Mesendoderm (in vitro differentiated cells): Measurements from ENCODE around the gene SLC25A23.
A peak's percentile ranks its signal among the peaks of the same experiment; 100 is the strongest.

Experiments used
- DNase-seq: peaks from one replicate; pipeline ENCODE4 v3.0.0; 2013
- H2AK5ac ChIP-seq: 2 replicates; pipeline ENCODE4 v1.6.1; 2013; ENCODE audit warnings: low read length, inconsistent platforms
- H2BK120ac ChIP-seq: 2 replicates; pipeline ENCODE4 v1.6.1; 2013; ENCODE audit warnings: low read depth, mild to moderate bottlenecking, low read length, moderate library complexity, mixed read lengths
- H2BK15ac ChIP-seq: replicated peaks from 2 replicates; pipeline ENCODE4 v1.6.1; 2013; ENCODE audit warnings: low read depth, mild to moderate bottlenecking, moderate library complexity
- H2BK5ac ChIP-seq: 2 replicates; pipeline ENCODE4 v1.6.1; 2013; ENCODE audit warnings: low read length, inconsistent platforms
- H3K18ac ChIP-seq: 2 replicates; pipeline ENCODE4 v1.6.1; 2013; ENCODE audit warnings: mild to moderate bottlenecking, low read length, mixed read lengths
- H3K23ac ChIP-seq: one replicate; pipeline ENCODE4 v1.6.1; 2013; ENCODE audit warnings: low read length
- H3K27ac ChIP-seq: 2 replicates; pipeline ENCODE4 v1.5.1; 2013; ENCODE audit warnings: low read depth, mild to moderate bottlenecking, inconsistent platforms, low read length, moderate library complexity
- H3K27me3 ChIP-seq: 2 replicates; pipeline ENCODE4 v1.6.1; 2013; ENCODE audit warnings: low read length, control low read depth, mild to moderate bottlenecking, inconsistent platforms; ENCODE audit not compliant: insufficient read depth, poor library complexity
- H3K36me3 ChIP-seq: 2 replicates; pipeline ENCODE4 v1.6.1; 2013; ENCODE audit warnings: low read length, inconsistent platforms; ENCODE audit not compliant: control insufficient read depth, insufficient read depth
- H3K4ac ChIP-seq: one replicate; pipeline ENCODE4 v1.6.1; 2013; ENCODE audit warnings: low read depth, mild to moderate bottlenecking, low read length, moderate library complexity
- H3K4me1 ChIP-seq: 2 replicates; pipeline ENCODE4 v1.6.1; 2013; ENCODE audit warnings: low read depth, low read length, inconsistent platforms; ENCODE audit not compliant: control insufficient read depth
- H3K4me2 ChIP-seq: 2 replicates; pipeline ENCODE4 v1.6.1; 2013; ENCODE audit warnings: low read length
- H3K4me3 ChIP-seq: 2 replicates; pipeline ENCODE4 v1.5.1; 2013; ENCODE audit warnings: mild to moderate bottlenecking, low read length
- H3K56ac ChIP-seq: one replicate; pipeline ENCODE4 v1.6.1; 2013; ENCODE audit warnings: low read length
- H3K79me1 ChIP-seq: 2 replicates; pipeline ENCODE4 v1.6.1; 2013; ENCODE audit warnings: low read length, inconsistent platforms
- H3K79me2 ChIP-seq: 2 replicates; pipeline ENCODE4 v1.6.1; 2013; ENCODE audit warnings: mild to moderate bottlenecking, low read length; ENCODE audit not compliant: control insufficient read depth, insufficient read depth
- H3K9ac ChIP-seq: 2 replicates; pipeline ENCODE4 v1.6.1; 2013; ENCODE audit warnings: low read length, inconsistent platforms
- H4K5ac ChIP-seq: one replicate; pipeline ENCODE4 v1.6.1; 2013; ENCODE audit warnings: low read length
- H4K8ac ChIP-seq: one replicate; pipeline ENCODE4 v1.6.1; 2013; ENCODE audit warnings: low read depth, mild to moderate bottlenecking, control low read depth, low read length, moderate library complexity
- WGBS: extraction: QIAGEN DNeasy Blood & Tissue Kit; methylation state at CpG from one replicate; pipeline ENCODE4 v1.1.7; 2013; ENCODE audit warnings: low lambda C conversion rate, missing lambda C conversion rate; ENCODE audit not compliant: insufficient coverage; ENCODE audit errors: extremely low coverage; 5-methylcytosine and 5-hydroxymethylcytosine counted together

Gene SLC25A23

DNA sequence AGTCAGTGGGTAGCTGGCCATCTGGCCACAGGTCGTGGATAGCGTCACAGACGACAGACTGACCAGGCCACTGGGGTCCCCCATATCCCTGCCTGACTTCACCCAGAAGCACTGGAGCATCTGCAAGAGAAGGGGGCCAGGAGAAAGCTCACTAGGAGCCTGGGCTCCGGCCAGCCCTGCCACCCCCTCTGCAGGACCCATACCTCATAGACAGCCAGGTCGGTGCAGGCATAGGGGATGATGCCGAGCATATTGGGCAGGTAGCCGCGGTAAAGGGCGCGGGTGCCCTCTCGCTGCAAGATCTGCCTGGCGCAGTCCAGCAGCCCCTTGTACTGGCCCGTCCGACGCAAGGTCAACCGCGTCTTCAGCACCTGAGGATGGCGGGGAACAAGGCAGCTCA, 32.5 kb downstream of the SLC25A23 start:
- Histone ChIP-seq H3K4me2 (no peak overlapping the region), H4K5ac (no peak overlapping the region), H3K23ac (no peak overlapping the region), H3K4ac (no peak overlapping the region), H2BK15ac (no peak overlapping the region), H2BK5ac (no peak overlapping the region), H3K56ac (no peak overlapping the region), H3K4me1 (peaks cover 2% of the 10 kb centered on the region), H4K8ac (no peak overlapping the region), H3K27me3 (no peaks in the 10 kb centered on the region), H2BK120ac (no peak overlapping the region), H3K4me3 (no peak overlapping the region), H3K27ac (no peak overlapping the region), H3K79me1 (no peaks in the 10 kb centered on the region), H3K9ac (no peak overlapping the region), H3K79me2 (peaks cover 20% of the 10 kb centered on the region), H3K36me3 (peaks cover under 1% of the 10 kb centered on the region), H2AK5ac (no peak overlapping the region), H3K18ac (no peak overlapping the region)
- no CpG with 5 or more reads among the region's 18 CpGs for WGBS
- no peak for DNase-seq

DNA sequence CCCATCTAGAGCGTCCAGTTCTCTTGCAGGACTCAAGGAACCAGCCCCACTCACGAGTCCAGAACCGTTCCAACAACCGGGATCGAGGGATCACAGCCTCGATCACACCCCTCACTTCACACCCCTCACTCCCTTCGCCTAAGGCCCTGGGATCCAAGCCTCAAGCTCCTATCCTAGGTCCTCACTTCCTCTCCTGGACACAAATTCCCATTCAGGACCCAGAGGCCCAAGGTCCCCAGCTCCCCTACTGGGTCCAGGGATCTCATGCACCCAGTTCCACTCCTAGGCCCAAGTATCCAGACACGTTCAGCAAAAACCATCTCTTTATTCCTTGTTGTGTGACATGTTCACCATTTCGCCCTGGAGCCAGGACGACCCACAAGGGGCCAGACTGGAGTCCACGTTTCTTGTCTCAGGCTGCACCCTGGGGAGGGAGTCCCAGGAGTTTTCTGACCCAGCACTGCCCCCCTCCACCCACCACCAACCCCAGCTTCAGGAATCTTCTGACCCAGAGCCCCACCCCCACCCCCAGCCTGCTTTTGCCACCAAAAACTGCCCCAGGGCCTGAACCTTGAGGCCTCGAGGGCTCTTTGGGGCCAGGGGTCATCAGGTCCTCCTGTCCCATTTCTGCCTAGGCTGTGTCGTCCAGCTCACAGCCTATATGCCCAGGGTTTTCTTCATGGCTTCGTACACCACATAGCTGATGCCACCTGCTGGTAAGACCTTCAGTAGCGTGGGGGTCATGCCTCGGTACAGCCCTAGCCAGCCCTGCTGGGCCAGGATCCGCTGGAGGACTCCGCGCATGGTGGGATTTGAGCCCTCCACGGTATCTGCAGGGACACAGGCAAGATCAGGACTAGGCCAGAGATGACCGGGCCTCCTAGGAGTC, 33.6 kb downstream of the SLC25A23 start:
- Histone ChIP-seq H3K56ac (peak overlapping the region; percentile 65), H2BK15ac (no peak overlapping the region), H3K79me2 (peaks cover 31% of the 10 kb centered on the region), H2AK5ac (peak overlapping the region; percentile 77), H3K18ac (peak overlapping the region; percentile 71), H3K79me1 (no peaks in the 10 kb centered on the region), H3K27me3 (no peaks in the 10 kb centered on the region), H2BK120ac (no peak overlapping the region), H4K5ac (peak overlapping the region; percentile 97), H3K4me3 (no peak overlapping the region), H3K4ac (peak overlapping the region; percentile 38), H3K4me2 (no peak overlapping the region), H3K9ac (peak overlapping the region; percentile 25), H3K36me3 (peaks cover 6% of the 10 kb centered on the region), H2BK5ac (no peak overlapping the region), H4K8ac (peak overlapping the region; percentile 84), H3K4me1 (peaks cover 2% of the 10 kb centered on the region), H3K23ac (no peak overlapping the region), H3K27ac (peak overlapping the region; percentile 26)
- peak; percentile 11 for DNase-seq
- no CpG with 5 or more reads among the region's 21 CpGs for WGBS

DNA sequence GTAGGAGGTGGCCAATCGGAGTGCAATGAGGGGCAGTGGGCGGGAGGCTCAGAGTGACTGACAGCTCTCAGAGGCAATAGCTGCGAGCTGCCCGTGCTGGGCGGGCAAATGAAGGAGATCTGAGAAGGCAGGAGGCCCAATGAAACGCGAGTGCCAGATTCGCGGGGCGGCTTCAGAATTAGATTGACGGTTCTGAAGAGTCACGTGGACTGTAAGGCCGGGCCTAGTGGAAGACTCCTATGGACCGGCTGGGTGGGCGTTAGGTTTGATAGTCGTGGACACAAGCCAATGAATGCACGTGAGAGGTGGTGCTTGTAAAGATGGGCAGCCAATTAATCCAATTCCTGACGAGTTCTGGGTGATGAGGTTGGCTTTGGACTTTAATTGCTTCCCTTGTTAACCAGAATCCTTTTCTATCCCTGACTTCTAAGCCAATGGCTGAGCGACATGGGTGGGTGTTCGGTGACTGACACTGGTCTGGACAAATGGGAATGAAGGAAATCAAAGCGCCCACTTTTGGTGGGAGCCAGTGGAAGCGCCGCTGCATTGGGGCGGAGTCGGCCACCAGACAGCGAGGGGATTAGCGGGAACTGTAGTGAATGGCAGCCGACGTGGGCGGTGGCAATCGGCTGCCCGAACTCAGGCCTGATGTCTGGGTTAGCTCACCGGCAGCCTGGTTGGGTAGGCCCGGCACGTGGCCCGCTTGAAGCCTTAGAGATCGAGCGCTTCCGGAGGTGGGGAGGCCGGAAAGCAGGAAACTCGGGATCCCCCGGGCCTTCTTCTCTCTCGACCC, 34.5 kb downstream of the SLC25A23 start:
- Histone ChIP-seq H2BK120ac (no peak overlapping the region), H2BK5ac (no peak overlapping the region), H3K27me3 (no peaks in the 10 kb centered on the region), H3K18ac (peak overlapping the region; percentile 71), H3K36me3 (peaks cover 8% of the 10 kb centered on the region), H3K4ac (peak overlapping the region; percentile 38), H4K5ac (no peak overlapping the region), H3K4me2 (no peak overlapping the region), H3K27ac (peak overlapping the region; percentile 26), H4K8ac (peak overlapping the region; percentile 84), H3K79me1 (peaks cover 4% of the 10 kb centered on the region), H3K79me2 (peaks cover 40% of the 10 kb centered on the region), H3K4me3 (no peak overlapping the region), H3K4me1 (peaks cover 2% of the 10 kb centered on the region), H3K9ac (peak overlapping the region; percentile 25), H3K56ac (peak overlapping the region; percentile 65), H2AK5ac (no peak overlapping the region), H2BK15ac (no peak overlapping the region), H3K23ac (no peak overlapping the region)
- no CpG with 5 or more reads among the region's 43 CpGs for WGBS
- peak; percentile 100 for DNase-seq

DNA sequence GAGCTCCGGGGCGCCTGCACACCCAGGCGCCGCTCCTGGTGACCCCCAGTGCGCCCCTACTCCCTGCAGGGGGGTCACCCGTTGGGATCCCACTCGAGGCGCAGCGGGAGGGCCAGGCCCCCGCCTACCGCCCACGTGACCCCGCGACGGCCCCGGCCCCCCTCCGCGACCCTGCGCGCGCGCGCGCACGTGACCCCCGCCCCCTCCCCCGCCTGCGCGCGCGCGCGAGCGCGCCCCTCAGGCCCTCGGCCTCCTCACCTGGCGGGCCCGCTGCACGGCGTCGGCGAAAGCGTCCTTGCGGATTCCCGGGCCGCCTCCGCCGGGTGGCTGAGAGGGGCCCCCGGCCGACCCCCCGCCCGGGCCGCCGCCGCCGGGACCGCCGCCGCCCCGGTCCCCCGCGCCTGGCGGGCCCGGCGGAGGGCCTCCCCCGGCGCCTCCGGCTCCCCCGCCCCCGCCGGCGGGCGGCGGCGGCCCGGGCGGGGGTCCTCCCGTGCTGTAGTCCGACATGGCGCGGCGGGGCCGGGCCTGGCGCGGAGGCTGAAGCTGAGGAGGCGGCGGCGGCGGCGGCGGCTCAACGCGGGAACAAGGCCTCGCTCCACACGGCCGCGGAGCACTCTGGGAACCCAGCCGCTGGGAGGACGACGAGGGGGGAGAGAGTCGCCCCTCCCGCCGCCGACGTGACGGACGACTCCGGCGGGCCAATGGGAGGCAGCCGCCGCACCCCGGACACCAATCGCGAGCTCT, 35.2 kb downstream of the SLC25A23 start, which contains the start of gene KHSRP:
Gene KHSRP (minus strand): TSS at position 617 of the 744 bp plus-strand sequence. CDS start 110 bp downstream, at position 507.
- H2BK120ac ChIP-seq, result peak within 1 kb of the TSS; percentile 32
- H3K4me2 ChIP-seq, result peak within 1 kb of the TSS; percentile 12
- H3K27ac ChIP-seq, result peak within 1 kb of the TSS; percentile 26
- H3K9ac ChIP-seq, result peak within 1 kb of the TSS; percentile 62
- no CpG with 5 or more reads among the region's 114 CpGs for WGBS
- peak within 1 kb of the TSS; percentile 98 for H3K4ac ChIP-seq
- H2AK5ac ChIP-seq, result no peak within 1 kb of the TSS
- H2BK15ac ChIP-seq, result no peak within 1 kb of the TSS
- no peak within 1 kb of the TSS for H2BK5ac ChIP-seq
- peak within 1 kb of the TSS; percentile 46 for H3K4me3 ChIP-seq
- peaks cover 48% of the 10 kb centered on the region for H3K79me2 ChIP-seq
- peaks cover 11% of the 10 kb centered on the region for H3K36me3 ChIP-seq
- no peak within 1 kb of the TSS for H3K23ac ChIP-seq
- peak within 1 kb of the TSS; percentile 98 for H3K18ac ChIP-seq
- H4K5ac ChIP-seq, result peak within 1 kb of the TSS; percentile 97
- DNase-seq, result peak; percentile 22
- peak within 1 kb of the TSS; percentile 84 for H4K8ac ChIP-seq
- peaks cover 2% of the 10 kb centered on the region for H3K4me1 ChIP-seq
- peak within 1 kb of the TSS; percentile 75 for H3K56ac ChIP-seq
- H3K79me1 ChIP-seq, result peaks cover 9% of the 10 kb centered on the region
- no peaks in the 10 kb centered on the region for H3K27me3 ChIP-seq

DNA sequence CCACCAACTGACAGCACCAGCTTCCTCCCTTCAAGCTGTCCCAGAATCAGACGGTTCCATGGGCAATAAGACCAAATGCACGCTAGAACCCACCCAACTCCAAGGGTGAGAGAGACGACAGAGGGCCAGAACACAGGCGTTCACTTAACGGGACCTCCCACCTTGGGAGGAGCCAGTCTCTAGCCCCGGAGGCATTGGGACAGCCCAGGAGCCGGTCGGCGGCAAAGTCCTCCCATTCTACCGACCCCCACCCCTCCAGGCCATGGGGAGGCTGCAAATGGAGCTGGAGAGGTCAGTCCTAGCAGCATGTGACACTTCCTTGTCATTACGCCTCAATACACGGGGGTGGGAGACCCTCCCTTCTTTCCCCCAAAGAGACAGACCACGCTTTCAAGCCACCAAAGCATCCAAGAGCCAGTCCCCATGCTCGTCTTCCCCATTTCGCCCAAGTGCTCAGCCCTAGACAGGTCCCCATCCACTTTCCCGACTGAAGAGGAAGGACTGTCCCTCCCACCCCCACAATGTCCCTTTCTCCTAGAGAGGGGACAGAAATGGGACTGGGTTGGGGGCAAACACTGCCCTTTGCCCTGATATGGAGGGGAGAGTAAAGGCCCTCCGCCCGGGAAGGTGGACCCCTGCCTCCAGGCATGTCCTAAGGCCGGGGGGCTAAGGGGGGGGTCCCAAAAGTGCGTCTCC, 35.9 kb downstream of the SLC25A23 start:
- Histone ChIP-seq H3K79me1 (peaks cover 11% of the 10 kb centered on the region), H2BK5ac (no peak overlapping the region), H3K9ac (peak overlapping the region; percentile 62), H2BK120ac (no peak overlapping the region), H3K79me2 (peaks cover 52% of the 10 kb centered on the region), H3K27me3 (no peaks in the 10 kb centered on the region), H4K8ac (peak overlapping the region; percentile 6), H3K36me3 (peaks cover 12% of the 10 kb centered on the region), H3K4me2 (peak overlapping the region; percentile 12), H2AK5ac (no peak overlapping the region), H3K4me1 (peaks cover 2% of the 10 kb centered on the region), H2BK15ac (no peak overlapping the region), H3K18ac (peak overlapping the region; percentile 98), H3K4me3 (peak overlapping the region; percentile 46), H4K5ac (no peak overlapping the region), H3K56ac (peak overlapping the region; percentile 75), H3K27ac (peak overlapping the region; percentile 0), H3K4ac (peak overlapping the region; percentile 98), H3K23ac (no peak overlapping the region)
- peak; percentile 91 for DNase-seq
- no CpG with 5 or more reads among the region's 20 CpGs for WGBS
